HG03097 (cell line): ENCODE data around the gene MIPEP.

Experiments used
- ATAC-seq: cut with Tn5 transposase; IDR thresholded peaks from one replicate; pipeline ENCODE4 v1.9.1; 2021; ENCODE audit not compliant: unreplicated experiment, low FRiP score

The MIPEP gene

GRCh38 chr13:23695196-23695595 is 194.0 kb downstream of the MIPEP start:
- ATAC-seq: no peak

- no peak for ATAC-seq
These were observed 196.4 kb downstream of the MIPEP start for GRCh38 chr13:23692816-23693215.

- ATAC-seq: no peak
These were observed 198.5 kb downstream of the MIPEP start for GRCh38 chr13:23690668-23691067.

- no peak for ATAC-seq
These were observed 200.9 kb downstream of the MIPEP start for GRCh38 chr13:23688336-23688735.

- ATAC-seq: no peak
These were observed 201.6 kb downstream of the MIPEP start for GRCh38 chr13:23687614-23688013.

- ATAC-seq: no peak
These were observed 202.3 kb downstream of the MIPEP start for GRCh38 chr13:23686948-23687347.

GRCh38 chr13:23685416-23685815 is 203.8 kb downstream of the MIPEP start:
- ATAC-seq: no peak

GRCh38 chr13:23684647-23685046 is 204.6 kb downstream of the MIPEP start:
- ATAC-seq: no peak

GRCh38 chr13:23683084-23683483 is 206.1 kb downstream of the MIPEP start:
- ATAC-seq: no peak

- no peak for ATAC-seq
These were observed 208.1 kb downstream of the MIPEP start for GRCh38 chr13:23680845-23681669.
